NOMO-1 (cell line): Measurements from ENCODE around the gene SARDH.

Experiments used
- DNase-seq, 2 experiments: peaks; one replicate each; lab custom pipeline; 2025; ENCODE audit not compliant: unreplicated experiment in 2 of 2; lab: John Stamatoyannopoulos, UW

SARDH gene

DNA sequence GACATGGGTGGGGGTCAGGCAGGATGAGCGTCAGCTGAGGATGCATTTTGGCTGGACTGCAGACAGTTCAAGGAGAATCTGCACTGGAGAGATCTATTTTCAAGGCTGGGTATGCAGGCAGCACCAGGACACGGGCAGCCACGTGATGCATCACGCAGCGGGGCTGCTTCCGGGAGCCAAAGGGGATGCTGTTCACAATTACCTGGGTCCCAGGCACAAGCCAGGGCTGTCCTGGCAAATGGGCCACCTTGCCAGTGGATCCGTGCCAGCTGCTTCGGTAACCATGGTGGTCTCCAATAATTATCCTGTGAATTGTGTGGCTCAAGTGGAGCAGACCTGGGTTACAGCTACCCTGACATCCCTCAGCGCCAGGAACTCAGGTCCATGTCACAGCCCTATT lies 84.5 kb downstream of the SARDH start:
- DNase-seq = no peak

DNA sequence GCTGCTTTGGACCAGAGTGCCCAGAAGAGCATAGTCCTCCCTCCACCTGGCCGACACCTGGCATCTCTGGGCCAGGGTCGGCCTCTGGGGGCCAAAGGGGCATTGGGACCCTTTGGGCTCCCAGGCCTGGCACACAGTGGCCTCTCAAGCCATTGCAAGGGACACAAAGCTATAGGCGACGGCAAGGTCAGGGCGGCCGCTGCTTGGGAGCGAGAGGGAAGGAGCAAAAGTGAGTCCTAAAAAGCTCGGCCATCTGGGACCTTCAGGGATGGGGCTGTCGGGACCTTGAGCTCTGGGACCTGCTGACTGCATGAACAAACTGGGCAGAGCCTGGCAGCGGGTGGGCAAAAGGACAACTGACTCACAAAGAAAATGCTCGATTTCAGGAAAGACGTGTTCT lies 88.1 kb downstream of the SARDH start:
- no peak for DNase-seq

DNA sequence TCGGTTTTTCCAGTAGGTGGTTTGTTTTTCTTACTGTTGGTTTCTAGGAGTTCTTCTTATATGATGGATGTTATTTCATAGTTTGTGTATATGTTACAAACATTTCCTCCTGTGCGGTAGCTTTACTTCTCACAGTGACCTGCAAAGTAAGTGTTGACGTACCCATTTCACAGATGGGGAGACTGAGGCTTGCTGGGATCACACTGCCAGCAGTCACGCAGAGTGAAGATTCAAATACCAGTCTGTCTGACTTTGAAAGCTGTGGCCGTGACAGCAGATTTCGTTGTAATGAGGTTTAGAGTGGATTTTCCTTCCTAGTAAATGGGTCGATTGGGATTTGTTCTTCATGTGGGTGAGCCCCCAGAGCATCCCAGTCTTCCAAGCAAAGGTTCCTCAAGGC lies 89.0 kb downstream of the SARDH start:
- no peak for DNase-seq

DNA sequence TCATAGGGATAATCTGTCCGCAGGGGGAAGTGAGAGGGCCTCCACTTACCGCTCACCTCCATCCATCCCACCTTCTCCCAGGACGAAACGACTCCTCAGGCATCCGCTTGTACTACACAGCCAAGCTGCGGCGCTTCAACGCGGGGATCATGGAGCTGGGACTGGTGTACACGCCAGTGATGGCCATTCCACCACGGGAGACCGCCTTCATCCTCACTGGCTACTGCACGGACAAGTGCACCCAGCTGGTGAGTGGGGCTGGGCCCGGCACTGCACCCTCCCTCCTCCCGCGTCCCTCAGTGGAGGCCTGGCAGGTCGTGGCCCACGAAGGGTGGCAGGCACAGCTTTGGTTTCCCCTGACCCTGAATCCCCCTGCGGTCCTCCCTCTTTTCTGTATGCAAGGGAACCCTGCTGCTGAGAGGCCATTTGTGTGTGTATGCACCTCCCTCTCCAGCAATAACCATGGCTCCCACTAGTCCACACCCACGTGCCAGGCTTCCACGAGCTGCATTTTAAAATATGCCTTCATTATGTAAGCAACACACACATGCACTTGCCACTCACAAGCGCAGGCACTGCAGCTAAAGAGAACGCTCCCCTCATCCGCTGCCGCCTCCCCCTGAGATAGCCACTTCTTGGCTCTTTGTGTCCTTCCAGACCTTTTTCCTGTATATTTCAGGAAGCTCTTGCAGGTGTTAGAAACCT lies 90.2 kb downstream of the SARDH start:
- DNase-seq = no peak

DNA sequence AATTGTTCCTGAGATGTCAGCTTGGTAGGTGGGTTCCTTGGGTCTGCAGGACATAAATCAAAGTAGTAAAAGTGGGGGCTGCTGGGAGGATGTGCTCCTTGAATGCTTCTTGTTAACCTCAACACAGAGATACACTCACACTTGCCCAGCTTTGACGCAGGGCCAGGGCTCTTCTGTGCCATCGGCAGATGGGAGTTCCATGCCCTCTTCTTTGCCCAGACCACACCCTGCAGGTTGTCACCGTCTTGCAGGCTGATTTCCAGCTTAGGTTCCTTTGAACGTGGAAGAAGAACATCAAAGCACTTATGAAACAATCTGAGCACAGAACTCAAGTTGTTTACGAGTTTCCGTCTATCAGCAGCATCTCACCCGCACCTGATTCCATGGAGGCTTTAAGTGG lies 91.0 kb downstream of the SARDH start:
- DNase-seq = no peak

DNA sequence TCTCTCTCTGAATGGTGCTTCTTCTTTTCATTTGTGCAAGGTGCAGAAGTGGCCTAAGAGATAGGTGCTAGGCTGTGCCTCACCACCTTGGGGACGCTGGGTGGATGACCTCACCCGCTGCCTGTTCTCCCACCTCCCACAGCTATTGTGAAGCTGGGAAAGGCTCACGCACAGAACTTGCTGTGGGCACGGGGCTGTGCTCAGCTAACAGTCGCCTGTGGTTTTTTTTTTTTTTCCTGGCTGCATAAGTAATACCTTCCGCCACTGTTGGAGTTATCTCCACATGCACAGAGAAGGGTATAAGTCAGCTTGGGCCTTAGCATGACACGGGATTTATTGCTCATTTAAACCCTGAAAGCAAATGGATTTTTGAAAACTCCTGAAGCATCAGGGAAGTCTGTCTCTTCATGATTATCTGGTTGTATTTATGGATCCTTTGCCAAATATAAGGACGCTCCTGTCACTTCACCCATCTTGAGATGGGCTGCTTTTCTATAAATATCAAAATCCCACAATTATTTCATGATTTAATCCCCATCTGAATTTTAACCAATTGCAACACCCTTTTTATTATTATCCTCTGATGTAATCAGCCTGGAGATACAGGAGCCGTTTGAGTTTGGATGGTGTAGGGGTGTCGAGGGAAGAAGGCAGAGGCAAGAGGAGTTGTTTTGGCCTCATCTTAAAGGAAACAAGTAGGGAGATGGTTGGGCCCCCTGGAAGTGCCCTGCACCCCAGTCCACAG lies 93.0 kb downstream of the SARDH start:
- no peak for DNase-seq

DNA sequence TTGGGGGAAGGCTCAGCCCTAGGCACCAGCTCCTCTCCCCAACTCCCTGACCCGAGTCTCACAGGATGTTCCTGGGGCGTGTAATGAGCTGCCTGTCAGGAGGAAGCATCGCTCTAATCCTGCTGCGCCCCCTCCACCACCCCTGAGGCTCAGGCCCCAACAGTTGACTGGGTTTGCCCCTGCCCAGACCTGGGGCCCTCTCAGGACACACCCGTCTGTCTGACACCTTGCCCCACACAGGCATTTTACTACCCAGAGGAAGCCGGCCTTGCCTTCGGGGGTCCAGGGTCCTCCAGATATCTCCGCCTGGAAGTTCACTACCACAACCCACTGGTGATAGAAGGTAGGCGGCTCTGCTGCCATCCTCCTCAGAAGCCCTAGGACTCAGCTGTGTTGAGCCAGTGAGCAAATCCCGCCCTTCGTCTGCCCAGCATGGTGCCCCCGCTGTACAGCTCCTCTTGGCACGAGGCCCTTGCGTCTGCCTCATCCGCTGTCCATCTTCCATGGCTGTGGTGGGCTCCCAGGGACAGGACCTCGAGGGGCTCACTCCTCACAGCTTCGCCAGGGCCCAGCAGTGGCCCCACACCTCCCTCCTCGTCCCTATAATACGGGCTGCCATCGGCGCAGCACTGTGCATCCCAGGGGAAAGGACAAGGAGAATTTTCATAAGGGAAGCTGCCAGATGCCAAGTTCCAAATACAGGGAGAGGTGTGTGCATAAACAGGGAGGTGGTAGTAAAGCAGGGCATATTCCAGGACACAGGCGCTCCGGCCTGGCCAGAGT lies 94.0 kb downstream of the SARDH start:
- no peak for DNase-seq

DNA sequence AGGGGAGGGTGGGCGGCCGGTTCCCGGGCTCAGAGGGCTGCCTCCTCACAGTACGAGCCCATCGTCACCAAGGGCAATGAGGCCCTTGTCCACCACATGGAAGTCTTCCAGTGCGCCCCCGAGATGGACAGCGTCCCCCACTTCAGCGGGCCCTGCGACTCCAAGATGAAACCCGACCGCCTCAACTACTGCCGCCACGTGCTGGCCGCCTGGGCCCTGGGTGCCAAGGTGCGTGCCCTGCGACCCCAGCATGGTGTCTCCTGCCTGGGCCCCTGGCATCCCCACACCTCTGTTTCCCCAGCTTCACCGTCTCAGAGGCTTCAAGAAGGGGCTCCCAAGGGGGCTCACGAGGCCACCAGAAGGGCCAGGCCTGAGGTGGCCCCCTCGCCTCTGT lies 94.8 kb downstream of the SARDH start:
- no peak for DNase-seq

DNA sequence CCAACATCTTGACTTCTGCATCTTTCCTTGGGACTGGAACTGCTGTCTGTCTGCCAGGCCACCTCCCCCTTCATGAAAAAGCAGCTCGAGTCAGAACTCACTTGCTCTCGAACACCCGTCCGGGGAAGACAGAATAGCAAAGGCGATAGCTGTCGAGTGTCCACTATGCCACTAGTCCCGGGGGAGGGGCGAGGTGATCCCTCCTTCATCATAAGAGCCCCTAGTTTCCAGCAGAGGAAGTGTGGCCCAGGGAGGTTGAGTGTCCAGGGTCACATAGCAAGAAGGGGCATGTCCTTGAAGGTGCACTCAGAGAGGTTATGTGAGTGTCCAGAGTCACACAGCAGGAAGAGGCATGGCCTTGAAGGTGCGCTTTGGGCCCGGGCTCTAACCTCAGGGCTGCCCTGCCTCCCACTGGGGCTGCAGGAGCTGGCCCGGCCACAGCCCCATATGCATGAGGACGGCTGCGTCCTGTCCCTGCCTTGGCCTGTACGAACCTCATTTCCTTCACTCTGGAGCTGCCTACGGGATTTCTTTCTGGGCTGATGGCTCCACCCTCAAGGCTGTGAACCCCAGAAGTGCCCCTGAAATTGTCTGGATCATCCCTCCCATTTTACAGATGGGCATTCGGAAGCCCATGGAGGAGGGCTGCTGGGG lies 95.3 kb downstream of the SARDH start:
- DNase-seq = no peak

DNA sequence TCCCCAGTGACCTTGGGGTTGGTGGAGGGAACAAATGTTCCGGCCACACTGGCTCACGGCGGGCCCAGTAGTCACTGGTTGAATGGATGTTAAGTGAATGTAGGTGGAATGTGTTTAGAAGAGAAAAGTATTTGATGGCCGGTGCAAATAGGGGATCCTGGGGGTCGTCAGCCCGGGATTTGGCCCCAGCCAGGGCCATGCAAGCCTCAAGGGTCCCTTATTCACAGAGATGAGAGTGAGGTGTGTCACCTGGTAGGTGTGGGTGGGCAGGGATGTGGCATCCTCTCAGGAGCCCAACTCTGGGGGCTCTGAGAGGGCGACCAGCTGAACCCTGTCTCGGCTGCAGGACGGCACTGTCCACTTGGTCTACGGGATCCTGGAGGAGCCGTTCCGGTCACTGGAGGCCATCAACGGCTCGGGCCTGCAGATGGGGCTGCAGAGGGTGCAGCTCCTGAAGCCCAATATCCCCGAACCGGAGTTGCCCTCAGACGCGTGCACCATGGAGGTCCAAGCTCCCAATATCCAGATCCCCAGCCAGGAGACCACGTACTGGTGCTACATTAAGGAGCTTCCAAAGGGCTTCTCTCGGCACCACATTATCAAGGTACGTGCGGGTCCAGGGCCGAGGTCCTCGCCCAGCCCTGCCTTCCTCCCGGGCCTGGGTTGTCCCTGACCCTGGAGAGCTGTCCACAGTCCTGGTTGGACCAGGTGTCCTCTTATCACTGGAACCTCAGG lies 96.1 kb downstream of the SARDH start:
- no peak for DNase-seq

DNA sequence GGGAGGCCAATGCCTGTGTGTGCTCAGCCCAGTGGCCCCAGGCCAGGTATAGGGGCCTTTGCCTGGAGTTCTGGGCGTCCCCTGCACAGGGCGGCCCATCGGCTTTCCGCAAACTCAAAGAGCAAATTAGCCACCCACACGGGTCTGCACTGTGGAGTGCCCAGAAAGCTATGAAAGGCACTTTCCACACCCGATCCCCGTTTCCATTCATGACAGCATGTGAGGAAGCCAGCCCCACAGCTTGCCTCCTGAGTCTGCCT lies 96.8 kb downstream of the SARDH start:
- no peak for DNase-seq

DNA sequence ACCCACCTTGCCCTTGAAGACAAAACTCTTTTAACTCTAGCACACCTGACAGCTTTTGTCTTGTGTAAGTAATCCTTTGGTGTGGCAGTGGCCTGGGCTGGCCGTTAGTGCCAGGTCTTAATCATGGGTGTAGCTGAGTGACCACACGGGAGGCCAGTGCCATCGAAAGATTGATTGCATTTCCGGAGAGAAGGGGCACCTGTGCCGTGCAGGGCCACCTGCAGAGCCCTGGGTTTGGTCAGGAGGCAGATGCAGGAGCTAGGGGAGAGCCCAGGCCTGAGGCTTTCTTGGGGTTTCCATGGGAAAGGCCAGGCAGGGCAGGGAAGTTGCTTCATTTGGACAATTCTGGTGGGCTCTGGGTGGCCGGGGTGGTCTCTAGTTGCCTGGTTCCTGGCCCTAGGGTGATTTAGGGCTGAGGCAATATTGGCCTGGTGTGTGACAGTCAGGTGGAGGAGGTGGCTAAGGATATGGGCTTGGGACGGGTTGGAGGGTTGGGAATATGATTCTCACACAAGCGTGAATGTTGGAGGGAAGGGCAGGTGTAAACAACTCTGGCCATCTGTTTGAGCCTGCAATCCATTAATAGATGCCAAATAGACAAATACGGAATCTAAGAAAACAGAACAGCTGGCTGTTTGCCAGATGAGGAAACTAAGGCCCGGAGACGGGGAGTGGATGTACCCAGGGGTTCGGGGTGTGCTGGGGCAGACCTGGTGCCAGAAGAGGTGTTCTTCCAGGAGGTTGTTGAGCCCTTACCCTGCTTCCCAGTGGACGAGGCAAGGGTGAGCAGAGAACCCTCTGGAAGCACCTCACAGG lies 97.4 kb downstream of the SARDH start:
- no peak for DNase-seq

DNA sequence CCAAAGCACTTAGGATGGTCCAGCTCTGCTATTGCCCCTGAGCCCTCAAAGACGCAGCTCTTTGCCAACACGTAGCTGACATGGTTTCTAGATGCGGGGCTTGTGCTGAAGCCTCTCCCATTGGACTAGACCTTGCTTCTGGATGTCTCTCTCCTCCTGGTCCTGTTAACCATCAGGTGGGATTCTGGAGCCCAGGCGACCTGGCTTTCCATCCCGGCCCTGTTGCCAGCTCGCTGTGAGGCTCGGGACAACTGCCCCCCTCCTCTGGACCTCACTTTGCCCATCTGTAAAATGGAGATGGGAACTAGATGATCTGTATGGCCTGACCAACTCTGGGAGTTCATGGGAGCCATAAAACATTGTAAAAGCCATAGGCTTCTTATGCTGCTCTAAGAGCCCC lies 98.0 kb downstream of the SARDH start:
- DNase-seq = no peak

DNA sequence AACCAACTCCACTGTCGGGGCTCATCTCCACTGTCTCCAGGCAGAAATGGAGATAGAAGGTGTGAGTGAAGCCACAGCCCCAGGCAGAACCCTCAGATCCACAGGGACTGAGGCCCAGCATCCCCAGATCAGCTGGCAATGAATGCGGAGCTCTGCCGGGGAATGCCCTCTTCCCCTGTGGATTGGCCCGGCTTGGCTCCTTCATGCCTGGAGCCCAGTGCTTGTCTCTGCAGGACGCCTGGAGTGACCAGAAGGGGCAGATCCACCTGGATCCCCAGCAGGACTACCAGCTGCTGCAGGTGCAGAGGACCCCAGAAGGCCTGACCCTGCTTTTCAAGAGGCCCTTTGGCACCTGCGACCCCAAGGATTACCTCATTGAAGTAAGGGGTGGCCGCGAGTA lies 98.5 kb downstream of the SARDH start:
- DNase-seq = no peak

DNA sequence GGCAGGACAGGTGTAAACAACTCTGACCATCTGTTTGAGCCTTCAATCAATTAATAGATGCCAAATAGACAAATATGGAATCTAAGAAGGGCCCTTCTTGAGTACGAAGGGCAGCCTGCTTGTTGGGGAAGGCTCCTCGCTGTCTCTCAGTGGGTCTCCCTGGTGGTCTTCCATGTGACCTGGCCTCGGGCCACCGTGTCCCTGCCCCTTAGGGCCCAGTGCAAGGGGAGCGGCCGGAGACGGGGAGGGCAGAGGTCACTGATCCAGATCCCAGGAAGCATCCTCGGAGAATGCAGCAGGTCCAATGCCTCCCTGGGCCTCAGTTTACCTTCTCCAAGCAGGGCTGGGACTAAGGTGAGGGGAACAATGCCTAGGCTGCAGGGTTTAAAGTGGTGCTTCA lies 99.4 kb downstream of the SARDH start:
- no peak for DNase-seq

DNA sequence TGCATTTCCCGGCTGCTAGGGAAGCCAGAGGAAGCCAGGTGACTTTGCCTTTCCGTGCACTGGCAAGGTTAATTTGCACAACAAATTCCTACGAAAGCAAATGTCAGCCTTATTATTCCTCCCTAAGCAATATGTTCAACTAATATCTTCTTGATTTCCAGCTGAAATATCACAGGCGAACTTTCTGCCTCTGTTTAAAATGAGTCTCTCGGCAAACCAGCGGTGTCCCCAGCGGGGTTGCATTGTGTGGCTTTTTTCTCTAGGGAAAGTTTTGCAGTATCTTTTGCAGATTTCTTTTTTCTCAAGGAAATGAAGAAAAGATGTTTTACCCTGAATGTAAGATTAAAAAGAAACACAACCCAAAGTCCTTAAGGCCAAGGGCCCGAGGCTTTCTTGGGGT lies 100.1 kb downstream of the SARDH start:
- no peak for DNase-seq

DNA sequence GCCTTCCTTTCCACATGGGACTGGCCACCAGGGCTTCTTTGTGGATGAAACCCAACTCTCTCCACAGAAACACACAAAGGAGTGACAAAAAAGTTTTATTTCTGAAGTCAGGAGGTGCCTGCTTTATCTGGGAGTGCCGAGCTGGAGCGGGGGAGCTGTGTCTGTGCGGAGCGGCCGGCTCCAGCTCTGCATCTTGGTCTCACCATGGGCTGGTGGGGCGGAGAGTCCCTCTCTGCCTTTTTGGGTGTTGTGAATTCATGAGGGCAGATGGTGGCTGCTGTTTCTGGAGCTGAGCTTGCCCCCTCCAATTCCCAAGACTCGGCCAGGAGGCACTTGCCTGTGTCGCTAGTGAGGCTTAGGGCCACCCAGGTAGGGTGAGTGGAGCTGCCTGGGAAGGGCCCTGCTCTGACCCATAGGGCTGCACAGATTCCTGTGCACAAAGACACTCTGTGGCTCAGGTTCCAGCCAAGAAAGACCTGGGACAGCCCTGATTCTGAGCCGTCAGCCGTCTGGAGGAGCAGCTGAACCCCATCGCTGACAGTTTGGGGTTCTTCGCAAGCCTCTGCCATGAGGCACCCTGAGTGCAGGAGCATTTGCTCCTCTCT lies 100.6 kb downstream of the SARDH start:
- DNase-seq = no peak

DNA sequence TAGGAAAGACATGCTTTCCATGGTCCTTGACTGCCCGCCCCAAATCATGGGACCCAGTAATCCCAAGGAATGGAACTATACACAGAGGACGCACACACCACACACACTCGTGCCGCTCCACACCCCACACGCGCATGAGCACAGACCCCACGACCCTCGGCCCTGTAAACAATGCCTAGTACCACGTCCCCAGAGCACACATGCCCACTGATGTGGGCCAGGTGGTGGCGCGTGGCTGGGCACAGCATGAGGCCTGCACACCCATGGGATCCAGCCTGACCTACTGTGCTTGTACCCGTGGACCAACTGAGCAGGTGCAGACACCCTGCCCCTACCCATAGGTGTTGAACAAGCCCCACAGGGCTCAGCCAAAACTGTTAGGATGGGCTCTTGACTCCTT lies 101.2 kb downstream of the SARDH start:
- no peak for DNase-seq
